Stimulated activated CD4-positive, alpha-beta T cell treated with anti-CD3 and anti-CD28 coated beads, Interleukin-15, amount 100 ng/mL, for 24 hours (primary cell): ENCODE results near the gene ABHD2.
A peak's percentile ranks its signal among the peaks of the same experiment; 100 is the strongest.
"Not testable (repeated sequence)": the region's sequence is repeated elsewhere in the genome, so short reads cannot be mapped to it uniquely, and the experiment has no call there.

Experiments used
- DNase-seq: peaks from one replicate; pipeline ENCODE4 v3.0.0-alpha.2; 2020

ABHD2 gene

DNA sequence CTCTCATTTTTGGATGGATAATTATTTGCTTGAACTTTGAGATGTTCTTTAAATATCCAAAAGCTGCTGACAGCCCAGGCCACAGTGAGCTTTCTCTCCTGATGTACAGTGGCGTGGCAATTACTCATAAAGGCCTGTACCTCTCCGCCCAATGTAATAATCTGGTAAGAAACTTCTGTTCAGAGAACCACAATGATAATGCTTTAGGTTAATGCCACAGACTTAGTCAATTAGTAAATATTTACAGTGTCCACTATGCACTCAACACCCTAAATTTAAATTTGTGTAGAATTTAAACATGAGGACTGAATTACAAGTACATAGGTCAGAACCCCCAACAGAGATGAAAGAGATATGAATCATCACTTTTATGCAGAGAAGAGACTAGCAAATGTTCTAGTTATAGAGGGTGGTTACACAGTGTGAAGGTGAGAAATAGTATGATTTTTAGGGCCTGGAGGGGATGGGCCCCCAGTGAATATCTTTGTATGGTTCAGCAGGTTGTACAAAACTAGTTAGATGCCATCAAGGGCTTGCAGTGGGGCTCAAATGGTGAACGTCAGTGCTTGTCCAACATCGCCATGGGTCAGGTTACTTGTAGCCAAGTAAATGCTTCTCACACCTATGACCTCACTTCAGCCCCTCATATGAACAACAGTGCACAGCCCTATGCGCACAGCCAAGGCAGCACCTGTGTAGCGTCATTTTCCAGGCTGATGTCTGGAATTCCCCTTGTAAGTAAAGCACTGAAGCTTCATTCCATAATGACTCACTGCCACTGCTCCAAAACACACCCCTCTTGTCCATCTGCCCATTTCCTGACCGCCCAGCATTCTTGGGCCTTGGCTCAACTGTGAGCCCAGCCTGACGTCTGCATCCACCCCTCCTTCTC is 13.3 kb downstream of the ABHD2 start:
- DNase-seq: no peak

GRCh38 chr15:89103481-89104171 is 15.4 kb downstream of the ABHD2 start:
- DNase-seq: no peak

- no peak for DNase-seq
These were observed 15.9 kb downstream of the ABHD2 start for GRCh38 chr15:89104172-89104564.

- DNase-seq: no peak
These were observed 16.9 kb downstream of the ABHD2 start for GRCh38 chr15:89105147-89105546.

DNA sequence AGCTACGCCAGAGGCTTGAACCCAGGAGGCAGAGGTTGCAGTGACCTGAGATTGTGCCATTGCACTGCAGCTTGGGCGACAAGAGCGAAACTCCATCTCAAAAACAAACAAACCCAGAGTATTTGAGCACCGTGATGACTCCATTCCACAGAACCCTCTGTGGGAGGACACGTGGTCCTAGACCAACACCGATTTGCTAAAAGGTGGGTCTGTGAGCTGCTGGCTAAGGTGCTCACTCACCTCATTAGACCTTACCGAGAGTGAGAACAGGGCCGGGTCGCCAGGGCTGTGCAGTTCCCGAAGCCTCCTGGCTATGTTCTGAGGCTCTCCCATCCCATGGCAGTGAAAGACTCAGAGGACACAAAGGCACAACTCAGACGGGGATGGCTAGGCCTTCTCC is 17.9 kb downstream of the ABHD2 start:
- no peak for DNase-seq

GRCh38 chr15:89107984-89108383 is 19.7 kb downstream of the ABHD2 start:
- no peak for DNase-seq

DNA sequence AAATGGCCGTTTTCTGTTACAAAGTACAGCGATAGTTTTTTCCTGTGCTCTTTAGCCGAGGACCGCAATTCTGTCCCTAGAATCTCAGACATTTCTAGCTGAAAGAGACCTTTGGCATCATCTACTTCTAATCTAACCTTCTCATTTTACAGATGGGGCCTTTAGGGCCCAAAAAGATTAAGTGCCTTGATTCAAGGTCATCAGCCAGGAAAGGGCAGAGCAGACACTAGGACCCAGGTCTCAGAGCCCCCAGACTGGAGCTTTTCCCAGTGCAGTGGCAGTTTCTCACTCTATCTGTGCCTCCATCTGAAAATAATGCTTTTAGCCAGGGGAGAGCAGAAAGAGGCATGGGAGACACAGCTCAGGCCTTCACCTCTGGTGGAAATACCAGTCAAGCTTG is 20.6 kb downstream of the ABHD2 start:
- no peak for DNase-seq

DNA sequence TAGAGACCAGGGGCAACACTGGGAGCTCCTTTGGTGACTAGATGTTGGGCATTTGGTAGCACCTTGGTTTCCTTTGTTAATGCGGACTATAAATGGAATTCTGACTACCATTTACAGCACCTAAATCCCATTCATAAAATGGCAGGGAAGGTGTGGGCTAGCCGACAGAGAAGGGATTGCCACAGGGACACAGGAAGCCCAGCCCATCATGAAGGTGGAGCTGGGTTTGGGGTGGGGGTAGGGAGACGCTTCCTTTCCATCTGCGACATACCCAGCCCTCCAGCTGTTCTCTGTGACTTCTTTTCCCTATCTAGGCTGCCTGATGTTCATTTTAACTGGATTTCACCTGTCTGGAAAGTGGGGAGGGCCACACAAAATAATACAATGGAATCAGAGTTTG is 21.0 kb downstream of the ABHD2 start:
- no peak for DNase-seq

DNA sequence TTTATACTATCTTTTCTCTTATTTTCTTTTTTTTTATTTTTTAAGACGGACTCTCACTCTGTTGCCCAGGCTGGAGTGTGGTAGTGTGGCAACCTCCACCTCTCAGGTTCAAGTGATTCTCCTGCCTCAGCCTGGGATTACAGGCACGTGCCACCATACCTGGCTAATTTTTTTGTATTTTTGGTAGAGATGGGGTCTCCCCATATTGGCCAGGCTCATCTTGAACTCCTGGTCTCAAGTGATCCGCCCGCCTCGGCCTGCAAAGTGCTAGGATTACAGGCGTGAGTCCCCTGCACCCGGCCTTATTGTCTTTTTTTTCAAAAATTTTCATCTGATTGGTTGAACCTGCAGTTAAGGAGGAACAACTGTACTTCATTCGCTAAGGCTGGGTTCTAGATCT is 21.8 kb downstream of the ABHD2 start:
- DNase-seq: no peak

GRCh38 chr15:89111352-89111751 is 23.1 kb downstream of the ABHD2 start:
- no peak for DNase-seq

DNA sequence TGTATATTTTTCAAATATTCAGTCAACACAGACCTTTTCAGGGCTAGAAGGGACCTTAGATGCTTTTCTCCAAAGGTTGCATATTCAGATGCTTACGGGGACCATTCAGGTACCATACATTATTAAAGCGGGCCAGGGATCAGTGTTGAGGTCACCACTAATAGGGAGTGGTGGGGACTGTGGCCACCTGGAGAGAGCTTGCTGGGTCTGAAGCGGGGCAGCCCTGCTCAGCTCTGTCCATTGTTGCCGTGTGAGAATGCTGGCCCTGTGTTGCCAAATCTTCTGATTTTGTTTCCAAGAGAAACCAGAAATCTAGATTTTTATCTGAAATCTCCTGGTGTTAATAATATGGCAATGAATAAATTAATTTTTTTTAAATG is 23.7 kb downstream of the ABHD2 start:
- DNase-seq: no peak

GRCh38 chr15:89112341-89112971 is 24.2 kb downstream of the ABHD2 start:
- DNase-seq: no peak

DNA sequence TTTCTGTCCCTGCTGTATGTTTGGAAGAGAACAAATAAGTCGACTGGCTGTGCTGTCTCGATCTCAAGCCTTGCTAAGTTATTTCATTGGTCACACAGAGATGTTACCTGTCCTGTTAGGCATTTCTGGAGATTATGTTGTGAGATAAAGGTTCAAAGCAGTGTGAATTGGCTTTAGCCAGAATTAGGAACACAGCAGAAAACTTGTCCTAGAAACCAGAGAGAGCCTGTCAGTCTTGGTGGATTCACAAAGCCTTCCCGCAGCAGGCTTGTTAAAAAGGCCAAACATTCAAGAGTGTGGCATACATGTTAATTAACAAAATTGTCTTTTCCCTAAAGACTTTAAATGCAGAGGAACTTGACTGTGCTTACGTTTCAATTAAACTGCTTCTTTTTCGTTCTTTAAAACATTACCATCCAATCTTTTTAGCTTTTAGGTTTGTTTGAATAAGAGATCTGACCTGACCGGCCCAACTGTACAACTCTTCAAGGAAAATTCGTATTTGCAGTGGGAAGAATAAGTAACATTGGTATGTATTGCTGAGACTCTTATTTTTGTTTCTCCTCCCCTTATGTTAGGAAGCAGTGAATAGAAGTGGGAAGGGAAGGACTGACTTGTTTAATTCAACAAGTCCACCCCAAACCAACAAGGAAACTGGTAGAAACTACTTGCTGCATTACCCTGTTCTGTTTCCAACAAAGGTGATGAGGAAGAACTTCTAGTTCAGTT is 25.2 kb downstream of the ABHD2 start:
- DNase-seq: no peak

DNA sequence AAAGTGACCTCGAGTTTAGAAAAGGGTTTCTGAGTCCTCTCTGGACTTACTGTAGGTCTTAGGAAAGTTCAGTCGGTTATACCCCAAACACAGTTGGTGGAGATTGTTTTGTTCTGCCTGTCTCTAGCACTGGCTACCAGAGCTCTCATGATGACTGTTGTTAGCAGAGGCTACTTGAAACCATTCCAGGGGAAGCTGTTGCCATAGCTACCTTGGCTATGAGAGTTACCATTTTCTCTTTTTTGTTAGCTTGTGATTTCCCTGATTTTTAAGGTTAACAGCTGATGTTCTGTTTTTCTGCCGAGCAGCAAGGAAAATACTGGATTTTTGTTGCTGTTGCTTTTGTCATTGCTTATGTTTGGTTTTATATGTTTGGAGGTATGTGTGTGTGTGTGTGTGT is 26.7 kb downstream of the ABHD2 start:
- DNase-seq: no peak

DNA sequence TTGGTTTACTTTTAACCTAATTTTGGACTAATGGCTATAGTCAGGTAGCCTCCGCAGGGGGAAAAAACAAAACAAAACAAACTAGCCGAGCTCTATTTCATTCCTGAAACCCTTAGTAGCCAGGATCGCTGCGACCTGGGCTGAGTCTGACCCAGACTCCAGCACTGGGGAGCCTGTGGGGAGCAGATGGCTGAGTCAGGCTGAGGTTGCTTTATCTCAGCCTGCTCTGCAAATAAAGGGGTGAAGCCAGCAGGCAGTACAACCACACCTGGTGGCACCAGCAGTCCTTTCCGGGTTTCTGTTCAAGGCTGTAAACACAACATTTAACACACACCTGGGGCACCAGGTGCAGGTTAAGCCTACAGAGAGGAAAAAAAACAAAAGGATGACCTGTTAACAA is 27.3 kb downstream of the ABHD2 start:
- no peak for DNase-seq

DNA sequence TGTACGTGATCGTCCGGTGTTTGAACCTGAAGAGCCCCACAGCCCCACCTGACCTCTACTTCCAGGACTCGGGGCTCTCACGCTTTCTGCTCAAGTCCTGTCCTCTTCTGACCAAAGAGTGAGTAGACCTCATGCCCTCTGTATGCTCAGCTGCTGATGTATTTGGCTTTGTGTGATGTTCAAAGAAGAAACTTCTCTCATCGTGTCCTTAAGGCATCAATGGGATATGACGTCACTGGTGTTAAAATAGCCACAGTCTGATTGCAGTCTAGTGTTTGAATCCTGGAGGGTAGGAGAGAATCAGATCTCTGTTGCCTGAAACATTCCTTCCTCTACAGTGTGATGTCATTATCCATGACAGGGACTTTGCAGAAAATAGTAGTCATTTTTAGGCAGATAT is 28.1 kb downstream of the ABHD2 start:
- no peak for DNase-seq

GRCh38 chr15:89117790-89118189 is 29.5 kb downstream of the ABHD2 start:
- no peak for DNase-seq

GRCh38 chr15:89118481-89118989 is 30.3 kb downstream of the ABHD2 start:
- DNase-seq: no peak

DNA sequence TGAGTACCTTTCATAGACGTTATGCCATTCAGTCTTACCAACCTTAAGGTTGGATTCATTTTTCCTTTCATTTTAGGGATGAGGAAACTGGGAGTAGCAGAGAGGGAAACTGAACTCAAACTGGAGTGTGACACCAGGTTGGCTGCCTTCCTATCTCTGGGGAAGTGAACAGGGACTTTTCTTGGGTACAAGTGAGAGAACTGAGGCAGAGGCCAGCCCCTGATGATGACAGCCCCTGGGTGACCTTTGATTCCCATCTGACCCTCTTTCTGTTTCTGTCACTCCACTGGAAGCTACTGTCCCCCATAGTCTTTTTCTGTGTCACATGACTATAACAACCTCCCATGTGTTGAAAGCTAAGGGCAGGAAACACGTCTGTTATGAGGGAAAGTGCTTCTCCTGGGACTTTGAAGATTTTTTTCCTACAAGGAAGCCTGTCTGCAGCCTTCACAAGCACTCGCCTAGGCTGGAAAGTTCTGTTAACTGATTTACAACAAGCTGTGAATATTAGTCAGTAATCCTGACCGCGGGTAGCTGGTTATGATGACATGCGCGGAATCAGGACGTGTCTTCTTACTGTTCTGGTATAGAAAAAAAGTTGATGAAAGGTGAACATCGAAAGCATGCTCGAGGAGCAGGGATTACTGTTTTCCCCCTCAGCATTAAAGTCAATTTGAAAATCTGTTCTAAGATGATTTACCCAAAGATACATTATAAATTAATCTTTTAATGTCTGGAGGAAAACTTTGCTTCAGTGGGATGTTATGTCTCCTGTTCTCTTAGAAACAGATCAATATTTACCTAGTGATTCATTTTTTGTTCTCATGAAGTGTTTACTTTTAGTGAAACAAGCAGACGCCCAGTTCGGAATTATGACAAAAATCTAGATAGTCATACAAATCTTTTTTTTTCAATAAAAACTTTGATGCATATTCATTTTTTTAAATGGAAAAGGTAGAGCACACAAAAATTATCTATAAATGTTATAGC is 31.5 kb downstream of the ABHD2 start:
- DNase-seq: peak; percentile 23

DNA sequence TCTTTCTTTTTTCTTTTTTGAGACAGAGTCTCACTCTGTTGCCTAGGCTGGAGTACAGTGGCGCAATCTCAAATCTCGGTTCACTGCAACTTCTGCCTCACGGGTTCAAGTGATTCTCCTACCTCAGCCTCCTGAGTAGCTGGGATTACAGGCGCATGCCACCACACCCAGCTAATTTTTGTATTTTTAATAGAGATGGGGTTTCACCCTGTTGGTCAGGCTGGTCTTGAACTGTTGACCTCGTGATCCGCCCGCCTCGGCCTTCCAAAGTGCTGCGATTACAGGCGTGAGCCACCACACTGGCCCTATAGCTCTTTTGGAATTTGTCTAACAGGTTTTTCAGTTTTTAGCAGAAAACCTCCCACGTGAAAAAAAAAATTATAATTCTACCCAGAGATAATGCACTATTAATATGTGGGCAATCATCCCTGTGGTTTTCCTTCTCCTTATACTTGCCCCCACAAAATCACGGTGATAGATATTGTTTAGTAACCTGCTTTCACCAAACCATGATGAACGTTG is 32.3 kb downstream of the ABHD2 start:
- not testable (repeated sequence) for DNase-seq

GRCh38 chr15:89121414-89121813 is 33.2 kb downstream of the ABHD2 start:
- DNase-seq: no peak
